Activated naive CD4-positive, alpha-beta T cell treated with anti-CD3 and anti-CD28 coated beads, Interleukin-2, amount 10 ng/mL, durations not matched to agents 7 days and 5 days (primary cell): ENCODE data around the gene NUDT3.

Experiments
- CTCF ChIA-PET: fragments of 350-600 bp; sonication (Branson Sonifier 250); formaldehyde crosslinking; loops from one replicate; lab custom pipeline; 2021; ENCODE audit warnings: antibody characterized with exemption; lab: Charles Lee
- DNase-seq: peaks from one replicate; pipeline ENCODE4 v3.0.0-alpha.2; 2020
- H3K27ac Mint-ChIP-seq: one replicate; pipeline ENCODE4 v1.8.0; 2021; ENCODE audit warnings: mild to moderate bottlenecking, moderate library complexity, mixed read lengths
- H3K27me3 Mint-ChIP-seq: one replicate; pipeline ENCODE4 v1.8.0; 2021; ENCODE audit warnings: mild to moderate bottlenecking, mixed read lengths
- H3K36me3 Mint-ChIP-seq: one replicate; pipeline ENCODE4 v1.8.0; 2021; ENCODE audit warnings: mixed read lengths
- H3K4me1 Mint-ChIP-seq: one replicate; pipeline ENCODE4 v1.8.0; 2021; ENCODE audit warnings: mixed read lengths
- H3K4me3 Mint-ChIP-seq: one replicate; pipeline ENCODE4 v1.8.0; 2021; ENCODE audit warnings: mild to moderate bottlenecking, moderate library complexity, mixed read lengths
- H3K9me3 Mint-ChIP-seq: one replicate; pipeline ENCODE4 v1.8.0; 2021; ENCODE audit warnings: mixed read lengths

The NUDT3 gene

GRCh38 chr6:34304164-34304563 is 88.3 kb downstream of the NUDT3 start:
- Mint-ChIP-seq H3K4me1 (no peaks in the 10 kb centered on the region), H3K27me3 (no peaks in the 10 kb centered on the region), H3K9me3 (no peaks in the 10 kb centered on the region), H3K4me3 (no peak overlapping the region), H3K27ac (no peak overlapping the region), H3K36me3 (no peaks in the 10 kb centered on the region)
- CTCF ChIA-PET, result no interaction called here
- DNase-seq, result no peak

GRCh38 chr6:34302929-34303328 is 89.5 kb downstream of the NUDT3 start:
- DNase-seq, result no peak
- CTCF ChIA-PET, result no interaction called here
- Mint-ChIP-seq H3K9me3 (no peaks in the 10 kb centered on the region), H3K27me3 (no peaks in the 10 kb centered on the region), H3K36me3 (no peaks in the 10 kb centered on the region), H3K27ac (no peak overlapping the region), H3K4me3 (no peak overlapping the region), H3K4me1 (no peaks in the 10 kb centered on the region)

- DNase-seq, result no peak
- no peak overlapping the region for H3K27ac Mint-ChIP-seq
- CTCF ChIA-PET, result interaction anchor here (0.7 to 1.4 kb wide), 2 partner anchors 52 to 181 kb away, joined by 3 read pairs; partner anchors contain the start of gene SMIM29
Measured at GRCh38 chr6:34301408-34301807, 91.1 kb downstream of the NUDT3 start.

GRCh38 chr6:34300332-34300751 is 92.1 kb downstream of the NUDT3 start:
- Mint-ChIP-seq H3K27me3 (no peaks in the 10 kb centered on the region), H3K4me3 (no peak overlapping the region), H3K4me1 (peaks cover 12% of the 10 kb centered on the region), H3K9me3 (no peaks in the 10 kb centered on the region), H3K36me3 (peaks cover 2% of the 10 kb centered on the region), H3K27ac (no peak overlapping the region)
- no peak for DNase-seq
- CTCF ChIA-PET, result interaction anchor here (1.4 kb wide), 1 partner anchor 51 kb away, joined by 3 read pairs; the partner anchor contains the start of gene SMIM29

More at GRCh38 chr6:34301408-34301807, 91.1 kb downstream of the NUDT3 start:
- no peaks in the 10 kb centered on the region for H3K36me3 Mint-ChIP-seq
- H3K9me3 Mint-ChIP-seq, result no peaks in the 10 kb centered on the region
- no peak overlapping the region for H3K4me3 Mint-ChIP-seq
- H3K27me3 Mint-ChIP-seq, result no peaks in the 10 kb centered on the region
- peaks cover 4% of the 10 kb centered on the region for H3K4me1 Mint-ChIP-seq

- H3K4me1 Mint-ChIP-seq, result peaks cover 12% of the 10 kb centered on the region
- H3K27ac Mint-ChIP-seq, result no peak overlapping the region
- no peak for DNase-seq
- no peaks in the 10 kb centered on the region for H3K9me3 Mint-ChIP-seq
- no peaks in the 10 kb centered on the region for H3K27me3 Mint-ChIP-seq
- no peak overlapping the region for H3K4me3 Mint-ChIP-seq
- peaks cover 5% of the 10 kb centered on the region for H3K36me3 Mint-ChIP-seq
- CTCF ChIA-PET, result no interaction called here
Measured at GRCh38 chr6:34298941-34299340, 93.5 kb downstream of the NUDT3 start.

- CTCF ChIA-PET, result interaction anchor here (0.9 to 1.4 kb wide), 3 partner anchors 95 to 314 kb away, joined by 3 to 5 read pairs (median 3); no protein-coding TSS in a partner anchor
- DNase-seq, result no peak
- H3K27me3 Mint-ChIP-seq, result no peaks in the 10 kb centered on the region
- H3K4me3 Mint-ChIP-seq, result no peak overlapping the region
- peak overlapping the region; percentile 34 for H3K27ac Mint-ChIP-seq
- H3K9me3 Mint-ChIP-seq, result no peaks in the 10 kb centered on the region
- peaks cover 16% of the 10 kb centered on the region for H3K36me3 Mint-ChIP-seq
- peaks cover 12% of the 10 kb centered on the region for H3K4me1 Mint-ChIP-seq
Measured at GRCh38 chr6:34295721-34296120, 96.7 kb downstream of the NUDT3 start.

GRCh38 chr6:34292954-34293353 is 99.5 kb downstream of the NUDT3 start:
- no peaks in the 10 kb centered on the region for H3K27me3 Mint-ChIP-seq
- H3K36me3 Mint-ChIP-seq, result peaks cover 24% of the 10 kb centered on the region
- no peak overlapping the region for H3K27ac Mint-ChIP-seq
- no peak overlapping the region for H3K4me3 Mint-ChIP-seq
- H3K4me1 Mint-ChIP-seq, result peaks cover 26% of the 10 kb centered on the region
- CTCF ChIA-PET, result no interaction called here
- no peak for DNase-seq
- H3K9me3 Mint-ChIP-seq, result no peaks in the 10 kb centered on the region

GRCh38 chr6:34289137-34289536 is 103.3 kb downstream of the NUDT3 start:
- H3K27me3 Mint-ChIP-seq, result no peaks in the 10 kb centered on the region
- H3K4me3 Mint-ChIP-seq, result no peak overlapping the region
- peaks cover 37% of the 10 kb centered on the region for H3K36me3 Mint-ChIP-seq
- CTCF ChIA-PET, result no interaction called here
- H3K9me3 Mint-ChIP-seq, result no peaks in the 10 kb centered on the region
- peaks cover 30% of the 10 kb centered on the region for H3K4me1 Mint-ChIP-seq
- no peak for DNase-seq
- H3K27ac Mint-ChIP-seq, result no peak overlapping the region

GRCh38 chr6:34288581-34288980 is 103.9 kb downstream of the NUDT3 start:
- Mint-ChIP-seq H3K27ac (peak overlapping the region; percentile 25), H3K27me3 (no peaks in the 10 kb centered on the region), H3K4me3 (no peak overlapping the region), H3K4me1 (peaks cover 32% of the 10 kb centered on the region), H3K36me3 (peaks cover 39% of the 10 kb centered on the region), H3K9me3 (no peaks in the 10 kb centered on the region)
- CTCF ChIA-PET, result no interaction called here
- DNase-seq, result peak; percentile 48

- Mint-ChIP-seq H3K9me3 (no peaks in the 10 kb centered on the region), H3K4me3 (no peak overlapping the region), H3K4me1 (peaks cover 32% of the 10 kb centered on the region), H3K36me3 (peaks cover 31% of the 10 kb centered on the region), H3K27ac (no peak overlapping the region), H3K27me3 (no peaks in the 10 kb centered on the region)
- CTCF ChIA-PET, result no interaction called here
- no peak for DNase-seq
Measured at GRCh38 chr6:34285448-34286164, 106.9 kb downstream of the NUDT3 start.

- H3K27me3 Mint-ChIP-seq, result no peaks in the 10 kb centered on the region
- no peak for DNase-seq
- H3K27ac Mint-ChIP-seq, result peak overlapping the region; percentile 56
- CTCF ChIA-PET, result no interaction called here
- H3K36me3 Mint-ChIP-seq, result peaks cover 30% of the 10 kb centered on the region
- H3K4me1 Mint-ChIP-seq, result peaks cover 31% of the 10 kb centered on the region
- no peaks in the 10 kb centered on the region for H3K9me3 Mint-ChIP-seq
- no peak overlapping the region for H3K4me3 Mint-ChIP-seq
Measured at GRCh38 chr6:34284563-34285447, 107.7 kb downstream of the NUDT3 start.

- H3K4me3 Mint-ChIP-seq, result no peak overlapping the region
- no peak for DNase-seq
- H3K9me3 Mint-ChIP-seq, result no peaks in the 10 kb centered on the region
- H3K27ac Mint-ChIP-seq, result no peak overlapping the region
- CTCF ChIA-PET, result no interaction called here
- no peaks in the 10 kb centered on the region for H3K27me3 Mint-ChIP-seq
- peaks cover 21% of the 10 kb centered on the region for H3K4me1 Mint-ChIP-seq
- H3K36me3 Mint-ChIP-seq, result peaks cover 24% of the 10 kb centered on the region
Measured at GRCh38 chr6:34281702-34282334, 110.7 kb downstream of the NUDT3 start.

GRCh38 chr6:34280216-34280615 is 112.3 kb downstream of the NUDT3 start:
- peaks cover 20% of the 10 kb centered on the region for H3K36me3 Mint-ChIP-seq
- no peaks in the 10 kb centered on the region for H3K27me3 Mint-ChIP-seq
- CTCF ChIA-PET, result interaction anchor here (0.7 kb wide), 1 partner anchor 55 kb away, joined by 4 read pairs; no protein-coding TSS in a partner anchor
- no peaks in the 10 kb centered on the region for H3K9me3 Mint-ChIP-seq
- no peak overlapping the region for H3K4me3 Mint-ChIP-seq
- H3K4me1 Mint-ChIP-seq, result peaks cover 19% of the 10 kb centered on the region
- no peak overlapping the region for H3K27ac Mint-ChIP-seq
- DNase-seq, result no peak

- H3K27ac Mint-ChIP-seq, result no peak overlapping the region
- no peak for DNase-seq
- CTCF ChIA-PET, result no interaction called here
- no peaks in the 10 kb centered on the region for H3K27me3 Mint-ChIP-seq
- H3K9me3 Mint-ChIP-seq, result no peaks in the 10 kb centered on the region
- peaks cover 10% of the 10 kb centered on the region for H3K4me1 Mint-ChIP-seq
- no peak overlapping the region for H3K4me3 Mint-ChIP-seq
- H3K36me3 Mint-ChIP-seq, result peaks cover 11% of the 10 kb centered on the region
Measured at GRCh38 chr6:34278833-34279232, 113.6 kb downstream of the NUDT3 start.
